HEK293 (cell line): Measurements from ENCODE around the gene TBL1XR1.
A peak's percentile ranks its signal among the peaks of the same experiment; 100 is the strongest.

Experiments used
- BCL11A ChIP-seq: fragments of 450-650 bp; formaldehyde crosslinking; IDR thresholded peaks from 2 replicates; pipeline ENCODE4 v1.5.1; 2016; ENCODE audit warnings: low read depth, missing biosample characterization, missing genetic modification characterization
- ELK4 ChIP-seq: IDR thresholded peaks from 2 replicates; pipeline ENCODE4 v1.6.1; 2011; ENCODE audit warnings: mild to moderate bottlenecking, low read depth, low read length, borderline replicate concordance
- KLF8 ChIP-seq: fragments of 450-650 bp; formaldehyde crosslinking; IDR thresholded peaks from 2 replicates; pipeline ENCODE4 v1.5.1; 2016; ENCODE audit warnings: missing biosample characterization, missing genetic modification characterization
- PRDM1 ChIP-seq: fragments of 450-650 bp; formaldehyde crosslinking; IDR thresholded peaks from 2 replicates; pipeline ENCODE4; 2016; ENCODE audit warnings: missing biosample characterization, missing genetic modification characterization
- YY2 ChIP-seq: fragments of 450-650 bp; formaldehyde crosslinking; IDR thresholded peaks from 2 replicates; pipeline ENCODE4 v1.5.1; 2016; ENCODE audit warnings: missing biosample characterization, missing genetic modification characterization
- ZBTB11 ChIP-seq: fragments of 450-650 bp; formaldehyde crosslinking; conservative IDR thresholded peaks from 2 replicates; pipeline ENCODE4 v1.5.1; 2016; ENCODE audit warnings: low read depth, missing biosample characterization, missing genetic modification characterization
- ZBTB17 ChIP-seq: fragments of 450-650 bp; formaldehyde crosslinking; IDR thresholded peaks from 2 replicates; pipeline ENCODE4 v1.5.1; 2016; ENCODE audit warnings: missing biosample characterization, missing genetic modification characterization
- ZBTB6 ChIP-seq: fragments of 450-650 bp; formaldehyde crosslinking; IDR thresholded peaks from 2 replicates; pipeline ENCODE4 v1.5.1; 2017; ENCODE audit warnings: missing biosample characterization, missing genetic modification characterization
- ZNF112 ChIP-seq: fragments of 450-650 bp; formaldehyde crosslinking; IDR thresholded peaks from 2 replicates; pipeline ENCODE4 v1.5.0; 2017; ENCODE audit warnings: missing biosample characterization, missing genetic modification characterization
- ZNF174 ChIP-seq: fragments of 450-650 bp; formaldehyde crosslinking; IDR thresholded peaks from 2 replicates; pipeline ENCODE4 v1.5.0; 2017; ENCODE audit warnings: missing biosample characterization, mild to moderate bottlenecking, missing genetic modification characterization
- ZNF18 ChIP-seq: fragments of 450-650 bp; formaldehyde crosslinking; IDR thresholded peaks from 2 replicates; pipeline ENCODE4 v1.5.1; 2016; ENCODE audit warnings: missing biosample characterization, missing genetic modification characterization
- ZNF19 ChIP-seq: fragments of 450-650 bp; formaldehyde crosslinking; IDR thresholded peaks from 2 replicates; pipeline ENCODE4; 2016; ENCODE audit warnings: missing biosample characterization, missing genetic modification characterization, low read depth
- ZNF202 ChIP-seq: fragments of 450-650 bp; formaldehyde crosslinking; IDR thresholded peaks from 2 replicates; pipeline ENCODE4 v1.5.1; 2016; ENCODE audit warnings: missing biosample characterization, missing genetic modification characterization, borderline replicate concordance
- ZNF26 ChIP-seq: fragments of 450-650 bp; formaldehyde crosslinking; IDR thresholded peaks from 2 replicates; pipeline ENCODE4 v1.5.1; 2016; ENCODE audit warnings: missing biosample characterization, missing genetic modification characterization
- ZNF324 ChIP-seq: fragments of 450-650 bp; formaldehyde crosslinking; IDR thresholded peaks from 2 replicates; pipeline ENCODE4 v1.5.1; 2016; ENCODE audit warnings: missing biosample characterization, missing genetic modification characterization
- ZNF341 ChIP-seq: fragments of 450-650 bp; formaldehyde crosslinking; IDR thresholded peaks from 2 replicates; pipeline ENCODE4; 2016; ENCODE audit warnings: low read depth, missing biosample characterization, missing genetic modification characterization
- ZNF398 ChIP-seq: fragments of 450-650 bp; formaldehyde crosslinking; IDR thresholded peaks from 2 replicates; pipeline ENCODE4 v1.5.1; 2017; ENCODE audit warnings: missing biosample characterization, missing genetic modification characterization
- ZNF416 ChIP-seq: fragments of 450-650 bp; formaldehyde crosslinking; IDR thresholded peaks from 2 replicates; pipeline ENCODE4 v1.5.1; 2016; ENCODE audit warnings: missing biosample characterization, missing genetic modification characterization
- ZNF433 ChIP-seq: fragments of 450-650 bp; formaldehyde crosslinking; IDR thresholded peaks from 2 replicates; pipeline ENCODE4 v1.5.1; 2016; ENCODE audit warnings: missing biosample characterization, missing genetic modification characterization, low read depth
- ZNF530 ChIP-seq: fragments of 450-650 bp; formaldehyde crosslinking; IDR thresholded peaks from 2 replicates; pipeline ENCODE4 v1.5.1; 2016; ENCODE audit warnings: low read depth, missing biosample characterization, missing genetic modification characterization
- ZNF571 ChIP-seq: fragments of 450-650 bp; formaldehyde crosslinking; IDR thresholded peaks from 2 replicates; pipeline ENCODE4 v1.5.0; 2017; ENCODE audit warnings: missing biosample characterization, missing genetic modification characterization
- ZNF660 ChIP-seq: fragments of 450-650 bp; IDR thresholded peaks from 2 replicates; pipeline ENCODE4 v1.5.1; 2018; ENCODE audit warnings: missing biosample characterization, mild to moderate bottlenecking, missing genetic modification characterization
- ZSCAN4 ChIP-seq: fragments of 450-650 bp; formaldehyde crosslinking; IDR thresholded peaks from 2 replicates; pipeline ENCODE4 v1.5.1; 2017; ENCODE audit warnings: missing biosample characterization, missing genetic modification characterization

Gene TBL1XR1

GRCh38 chr3:177196456-177197040 is 734 bp downstream of the TBL1XR1 start (continued):
- TF ChIP-seq ZNF416 (tag by site-specific recombination): no peak
- TF ChIP-seq ZNF19: no peak
- TF ChIP-seq ZNF174 (tag by site-specific recombination): no peak
- TF ChIP-seq ZBTB6 (tag by site-specific recombination): no peak
- TF ChIP-seq ZNF112 (tag by site-specific recombination): no peak
- TF ChIP-seq KLF8 (tag by site-specific recombination): no peak
- TF ChIP-seq ZNF324: no peak
- TF ChIP-seq ELK4: no peak
- no peak for TF ChIP-seq BCL11A (tag by site-specific recombination)
- no peak for TF ChIP-seq ZBTB17 (tag by site-specific recombination)
- TF ChIP-seq ZNF660 (tag by site-specific recombination): no peak
- TF ChIP-seq ZNF26: no peak
- TF ChIP-seq YY2: no peak
- TF ChIP-seq ZNF433 (tag by site-specific recombination): no peak
- TF ChIP-seq ZNF398 (tag by site-specific recombination): peak; percentile 47; the same call in 1 of the 2 replicates
- TF ChIP-seq ZNF571 (tag by site-specific recombination): no peak
- no peak for TF ChIP-seq ZNF530 (tag by site-specific recombination)
- TF ChIP-seq PRDM1 (tag by site-specific recombination): no peak
- no peak for TF ChIP-seq ZNF18 (tag by site-specific recombination)
- peak; percentile 56; the same call in 1 of the 2 replicates for TF ChIP-seq ZSCAN4 (tag by site-specific recombination)
- no peak for TF ChIP-seq ZBTB11 (tag by site-specific recombination)
- no peak for TF ChIP-seq ZNF202 (tag by site-specific recombination)
- peak; percentile 38; the same call in 1 of the 2 replicates for TF ChIP-seq ZNF341 (tag by site-specific recombination)
